HG02870 (cell line): ENCODE measurements around the gene OXER1.
"Not testable (repeated sequence)": the region's sequence is repeated elsewhere in the genome, so short reads cannot be mapped to it uniquely, and the experiment has no call there.

Source experiments
- ATAC-seq: cut with Tn5 transposase; IDR thresholded peaks from one replicate; pipeline ENCODE4 v1.9.1; 2021; ENCODE audit warnings: mild to moderate bottlenecking, moderate library complexity; ENCODE audit not compliant: unreplicated experiment

The OXER1 gene

GRCh38 chr2:42754021-42754775 is 9.7 kb downstream of the OXER1 start:
- ATAC-seq = no peak

GRCh38 chr2:42752816-42753813 is 10.8 kb downstream of the OXER1 start:
- no peak for ATAC-seq

GRCh38 chr2:42752314-42752713 is 11.6 kb downstream of the OXER1 start:
- peak; percentile 79 for ATAC-seq

- no peak for ATAC-seq
Observed at GRCh38 chr2:42748840-42749239, 15.1 kb downstream of the OXER1 start.

- ATAC-seq = no peak
Observed at GRCh38 chr2:42747422-42747821, 16.5 kb downstream of the OXER1 start.

GRCh38 chr2:42744545-42745082 is 19.3 kb downstream of the OXER1 start:
- no peak for ATAC-seq

GRCh38 chr2:42743659-42743990 is 20.3 kb downstream of the OXER1 start:
- ATAC-seq = no peak

GRCh38 chr2:42742740-42743658 is 20.9 kb downstream of the OXER1 start:
- no peak for ATAC-seq

GRCh38 chr2:42741140-42741539 is 22.8 kb downstream of the OXER1 start:
- no peak for ATAC-seq

GRCh38 chr2:42736598-42737322 is 27.2 kb downstream of the OXER1 start:
- no peak for ATAC-seq

GRCh38 chr2:42733852-42734251 is 30.1 kb downstream of the OXER1 start:
- no peak for ATAC-seq

GRCh38 chr2:42731316-42731715 is 32.6 kb downstream of the OXER1 start:
- not testable (repeated sequence) for ATAC-seq

GRCh38 chr2:42726680-42727079 is 37.3 kb downstream of the OXER1 start:
- no peak for ATAC-seq

GRCh38 chr2:42725657-42726056 is 38.3 kb downstream of the OXER1 start:
- no peak for ATAC-seq

GRCh38 chr2:42724886-42725285 is 39.0 kb downstream of the OXER1 start:
- no peak for ATAC-seq

- ATAC-seq = no peak
Observed at GRCh38 chr2:42723465-42723864, 40.5 kb downstream of the OXER1 start.

- peak; percentile 99 for ATAC-seq
Observed at GRCh38 chr2:42722320-42723190, 41.4 kb downstream of the OXER1 start.

GRCh38 chr2:42721898-42722297 is 42.0 kb downstream of the OXER1 start:
- no peak for ATAC-seq

- ATAC-seq = no peak
Observed at GRCh38 chr2:42714686-42715085, 49.2 kb downstream of the OXER1 start.
